SK-N-SH (cell line): ENCODE data around the gene ANKRD11. TPM values are rescaled to one million over a fixed set of nuclear protein-coding genes. Genes with fewer than 3 reads are reported as not detected.

Source experiments
- CTCF ChIA-PET: fragments of 300-600, 350-600 bp; formaldehyde crosslinking; extraction: SDS; loops from one replicate; lab custom pipeline; 2021; lab: Yijun Ruan, JAX
- POLR2A ChIA-PET: fragments of 350-600 bp; sonication (Branson Sonifier 250); formaldehyde crosslinking; extraction: SDS; loops from one replicate; lab custom pipeline; 2020; ENCODE audit warnings: antibody characterized with exemption, inconsistent platforms; lab: Yijun Ruan, JAX
- DNase-seq: peaks from one replicate; pipeline ENCODE4 v3.0.0; 2012
- H2AFZ ChIP-seq: fragments of 200-600 bp; sonication (generic); 2 replicates; pipeline ENCODE4 v1.8.1; 2016; ENCODE audit warnings: antibody characterized with exemption, mild to moderate bottlenecking, low read depth
- H3F3A ChIP-seq: fragments of 200-600 bp; sonication (generic); replicated peaks from 2 replicates; pipeline ENCODE3; 2016; ENCODE audit warnings: antibody characterized with exemption, mild to moderate bottlenecking; ENCODE audit not compliant: insufficient read depth
- H3K27ac ChIP-seq, 2 experiments: fragments of 200-500 bp in 1 of 2; fragments of 200-600 bp in 1 of 2; sonication (Bioruptor generic) in 1 of 2; sonication (generic), shearing (Covaris generic) in 1 of 2; 2 replicates each; pipeline versions ENCODE4 v1.5.1 to v1.6.1; 2014 to 2016; ENCODE audit warnings: low read depth in 2 of 2, inconsistent platforms in 1 of 2, low read length in 1 of 2, mild to moderate bottlenecking in 1 of 2, mixed read lengths in 1 of 2
- H3K27me3 ChIP-seq: fragments of 200-600 bp; sonication (generic), shearing (Covaris generic); 2 replicates; pipeline ENCODE4 v1.6.1; 2016; ENCODE audit warnings: mixed run types; ENCODE audit not compliant: insufficient read depth
- H3K36me3 ChIP-seq, 2 experiments: fragments of 200-500 bp in 1 of 2; fragments of 200-600 bp in 1 of 2; sonication (Bioruptor generic) in 1 of 2; sonication (generic) in 1 of 2; replicated peaks in 1 of 2; 2 replicates each; pipeline versions ENCODE3 to v1.5.1; 2014 to 2016; ENCODE audit warnings: low read length in 1 of 2, mild to moderate bottlenecking in 1 of 2; ENCODE audit not compliant: insufficient read depth in 2 of 2, control insufficient read depth in 1 of 2
- H3K4me1 ChIP-seq, 2 experiments: fragments of 200-500 bp in 1 of 2; fragments of 200-600 bp in 1 of 2; sonication (Bioruptor generic) in 1 of 2; sonication (generic), shearing (Covaris generic) in 1 of 2; 2 replicates each; pipeline versions ENCODE4 v1.5.1 to v1.6.1; 2014 to 2016; ENCODE audit warnings: low read depth in 1 of 2, low read length in 1 of 2, mixed run types in 1 of 2; ENCODE audit not compliant: insufficient read depth in 2 of 2, control insufficient read depth in 1 of 2
- H3K4me2 ChIP-seq: fragments of 200-600 bp; sonication (generic), shearing (Covaris generic); 2 replicates; pipeline ENCODE4 v1.6.1; 2017; ENCODE audit warnings: mixed run types
- H3K4me3 ChIP-seq, 2 experiments: fragments of 200-500 bp in 1 of 2; fragments of 200-600 bp in 1 of 2; sonication (Bioruptor generic) in 1 of 2; sonication (generic), shearing (Covaris generic) in 1 of 2; 2 replicates each; pipeline versions ENCODE4 v1.5.1 to v1.8.1; 2014 to 2016; ENCODE audit warnings: low read depth in 2 of 2, inconsistent platforms in 1 of 2, low read length in 1 of 2, mild to moderate bottlenecking in 1 of 2, mixed read lengths in 1 of 2, moderate library complexity in 1 of 2
- H3K79me2 ChIP-seq: fragments of 200-600 bp; sonication (generic); 2 replicates; pipeline ENCODE4 v1.8.1; 2017; ENCODE audit warnings: mild to moderate bottlenecking; ENCODE audit not compliant: insufficient read depth
- H3K9ac ChIP-seq: fragments of 200-600 bp; sonication (generic); 2 replicates; pipeline ENCODE4 v1.6.1; 2017; ENCODE audit warnings: mixed run types
- H3K9me2 ChIP-seq: fragments of 200-600 bp; sonication (generic); 2 replicates; pipeline ENCODE4 v1.6.1; 2017; ENCODE audit warnings: mixed run types
- H3K9me3 ChIP-seq: fragments of 200-600 bp; sonication (generic); 2 replicates; pipeline ENCODE4 v1.6.1; 2017; ENCODE audit warnings: mixed run types, mild to moderate bottlenecking, moderate library complexity
- H4K20me1 ChIP-seq: fragments of 200-600 bp; sonication (generic); 2 replicates; pipeline ENCODE4 v1.6.1; 2017; ENCODE audit warnings: mild to moderate bottlenecking, mixed run types; ENCODE audit not compliant: insufficient read depth
- EP300 ChIP-seq, 2 experiments: IDR thresholded peaks; 2 replicates each; pipeline versions ENCODE4 v1.4.0 to v1.6.1; 2012; ENCODE audit warnings: borderline replicate concordance in 1 of 2, low read depth in 1 of 2, low read length in 1 of 2
- FOSL2 ChIP-seq: IDR thresholded peaks from 2 replicates; pipeline ENCODE4 v1.4.0; 2012; ENCODE audit warnings: low read depth, mild to moderate bottlenecking, moderate library complexity, borderline replicate concordance
- FOXJ3 ChIP-seq: sonication (generic); formaldehyde crosslinking; IDR thresholded peaks from 2 replicates; pipeline ENCODE4 v1.5.1; 2020; ENCODE audit warnings: mild to moderate bottlenecking, missing genetic modification reagents
- GATA2 ChIP-seq: sonication (generic); formaldehyde crosslinking; IDR thresholded peaks from 2 replicates; pipeline ENCODE4 v1.5.0; 2020; ENCODE audit warnings: mild to moderate bottlenecking, missing genetic modification reagents
- MXI1 ChIP-seq: IDR thresholded peaks from 2 replicates; pipeline ENCODE4 v1.6.1; 2012; ENCODE audit warnings: mild to moderate bottlenecking, low read depth, low read length, improper control_type of control experiment
- RFX5 ChIP-seq: IDR thresholded peaks from 2 replicates; pipeline ENCODE4 v1.6.1; 2012; ENCODE audit warnings: mild to moderate bottlenecking, improper control_type of control experiment, low read length
- RXRA ChIP-seq: IDR thresholded peaks from 2 replicates; pipeline ENCODE4 v1.4.0; 2012; ENCODE audit warnings: low read depth, mild to moderate bottlenecking, borderline replicate concordance
- TAF1 ChIP-seq: IDR thresholded peaks from 2 replicates; pipeline ENCODE4 v1.6.1; 2012; ENCODE audit warnings: low read depth, mild to moderate bottlenecking, low read length, moderate library complexity, borderline replicate concordance
- TCF12 ChIP-seq: IDR thresholded peaks from 2 replicates; pipeline ENCODE4 v1.4.0; 2012
- YY1 ChIP-seq: IDR thresholded peaks from 2 replicates; pipeline ENCODE4 v1.4.0; 2012; ENCODE audit warnings: low read depth, mild to moderate bottlenecking
- WGBS: methylation state at CpG from one replicate; pipeline ENCODE4 v1.1.6; 2017; ENCODE audit warnings: low lambda C conversion rate; 5-methylcytosine and 5-hydroxymethylcytosine counted together
- polyA plus RNA-seq, 3 experiments: library from polyadenylated mRNA; depleted of rRNA; stranded (reverse); fragments of >200 nt; gene quantifications; 2 replicates each; pipeline ENCODE4 v1.2.3, GENCODE V29; 2012
- TF ChIP-seq, protein P1 (sequence below): IDR thresholded peaks from 2 replicates; pipeline ENCODE4 v1.4.0; 2012; ENCODE audit warnings: low read depth
- TF ChIP-seq, protein P2 (sequence below): fragments of 150-350 bp; IDR thresholded peaks from 2 replicates; pipeline ENCODE4 v1.6.1; 2016; ENCODE audit warnings: mild to moderate bottlenecking, low read depth, low read length

ANKRD11 gene
- polyA plus RNA-seq, 1 of the 3 experiments (the other 2 are of a cell fraction), result 50.2 TPM

DNA sequence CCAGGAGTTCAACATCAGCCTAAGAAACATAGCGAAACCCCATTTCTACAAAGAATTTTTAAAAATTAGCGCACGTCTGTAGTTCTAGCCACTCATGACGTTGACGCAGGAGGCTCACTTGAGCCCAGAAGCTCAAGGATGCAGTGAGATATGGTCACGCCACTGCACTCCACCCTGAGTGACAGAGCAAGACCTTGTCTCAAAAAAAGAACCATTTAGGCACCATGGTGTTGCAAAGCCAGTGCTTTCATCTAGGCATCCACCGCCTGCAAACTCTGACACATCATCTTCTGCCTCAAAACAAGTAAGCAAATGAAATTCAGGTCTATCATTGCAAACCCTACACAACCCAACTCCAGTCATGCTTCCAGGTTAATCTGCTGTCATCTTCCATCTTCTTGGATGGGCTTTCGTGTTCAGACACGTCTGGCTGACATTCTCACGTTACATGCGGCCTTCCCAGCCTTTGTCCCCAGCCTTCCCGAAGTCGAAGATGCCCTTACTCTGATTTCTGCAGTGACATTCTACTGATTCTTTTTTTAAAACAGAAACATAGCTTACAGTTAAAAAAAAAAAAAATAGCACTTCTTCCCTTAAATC, 8.9 kb downstream of the ANKRD11 start:
- H3K9me3 ChIP-seq, result no peaks in the 10 kb centered on the region
- peaks cover 100% of the 10 kb centered on the region for H4K20me1 ChIP-seq
- peak overlapping the region; percentile 31; the same call in 1 of the 2 replicates for H3K4me2 ChIP-seq
- H3K27me3 ChIP-seq, result no peaks in the 10 kb centered on the region
- peaks cover 100% of the 10 kb centered on the region for H3K79me2 ChIP-seq
- H3K27ac ChIP-seq, result no peak overlapping the region
- H3K4me3 ChIP-seq, result no peak overlapping the region
- H3K36me3 ChIP-seq, result peaks cover 0 to 4% of the 10 kb centered on the region in 2 experiments
- CTCF ChIA-PET, result no interaction called here
- 94% methylated on average over 13 of the region's 13 CpGs for WGBS
- peaks cover 5% of the 10 kb centered on the region for H3F3A ChIP-seq
- no peak overlapping the region for H3K9ac ChIP-seq
- DNase-seq, result no peak
- POLR2A ChIA-PET, result no interaction called here
- TF ChIP-seq MXI1 (no peak), YY1 (no peak), TAF1 (no peak), EP300 (IDR thresholded peaks at IDR 0.05; ENCODE audit: borderline replicate concordance in 1 of 2, low read depth in 1 of 2, low read length in 1 of 2) (no peak), FOXJ3 (CRISPR knock-in tag) (no peak), GATA2 (CRISPR knock-in tag) (no peak), RXRA (no peak), RFX5 (no peak), FOSL2 (no peak)
- TF ChIP-seq, protein P1, sequence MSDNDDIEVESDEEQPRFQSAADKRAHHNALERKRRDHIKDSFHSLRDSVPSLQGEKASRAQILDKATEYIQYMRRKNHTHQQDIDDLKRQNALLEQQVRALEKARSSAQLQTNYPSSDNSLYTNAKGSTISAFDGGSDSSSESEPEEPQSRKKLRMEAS, result no peak
- TF ChIP-seq, all 33 proteins: peak for 0
- Histone ChIP-seq H3K4me1 (peaks cover 7 to 28% of the 10 kb centered on the region in 2 experiments; a peak in 2 of 4 replicates), H3K9me2 (no peaks in the 10 kb centered on the region), H2AFZ (no peak overlapping the region)

DNA sequence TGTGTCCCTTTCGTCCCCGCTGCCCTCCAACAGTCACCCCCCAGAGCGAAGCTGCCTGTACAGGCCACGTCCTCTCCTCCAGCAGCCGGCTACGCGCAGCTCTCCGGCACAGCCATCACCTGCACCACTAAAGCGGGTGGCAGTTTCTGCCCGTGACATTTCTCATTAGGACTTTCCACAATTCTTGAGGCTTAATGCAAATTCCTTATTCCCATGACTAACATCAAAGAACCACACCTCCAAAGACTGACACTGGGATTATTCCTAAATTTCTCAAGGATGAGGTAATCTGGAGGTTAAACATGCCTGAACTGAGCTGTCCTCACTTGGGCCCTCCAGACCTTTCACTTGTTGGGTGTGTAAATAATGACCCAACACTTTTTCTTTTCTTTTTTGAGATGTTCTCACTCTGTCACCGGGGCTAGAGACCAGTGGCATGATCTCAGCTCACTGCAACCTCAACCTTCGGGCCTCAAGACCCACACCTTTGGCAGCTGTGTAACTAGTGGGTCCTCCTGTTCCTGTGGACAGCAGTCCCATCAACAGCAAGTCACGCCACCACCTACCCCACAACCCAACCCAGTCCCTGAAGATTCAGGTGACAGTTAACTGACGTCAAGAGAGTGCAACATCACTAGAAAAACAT, 11.7 kb downstream of the ANKRD11 start:
- Histone ChIP-seq H3K4me2 (peak overlapping the region; percentile 62; the same call in 1 of the 2 replicates), H3K4me1 (peaks cover 9 to 16% of the 10 kb centered on the region in 2 experiments; a peak in 2 of 4 replicates), H3K79me2 (peaks cover 100% of the 10 kb centered on the region), H3K27ac (peak overlapping the region in 1 of 2 experiments; percentile 40; a peak in 2 of 4 replicates), H3K9me2 (no peaks in the 10 kb centered on the region), H3K27me3 (no peaks in the 10 kb centered on the region), H2AFZ (no peak overlapping the region), H4K20me1 (peaks cover 100% of the 10 kb centered on the region), H3K9me3 (no peaks in the 10 kb centered on the region), H3K4me3 (no peak overlapping the region), H3K36me3 (peaks cover 0 to 4% of the 10 kb centered on the region in 2 experiments), H3K9ac (no peak overlapping the region; the same call in 1 of the 2 replicates), H3F3A (peaks cover 8% of the 10 kb centered on the region)
- WGBS, result 89% methylated on average over 14 of the region's 14 CpGs
- ChIA-PET CTCF (no interaction called here), POLR2A (no interaction called here)
- no peak for DNase-seq
- TF ChIP-seq, protein P2, sequence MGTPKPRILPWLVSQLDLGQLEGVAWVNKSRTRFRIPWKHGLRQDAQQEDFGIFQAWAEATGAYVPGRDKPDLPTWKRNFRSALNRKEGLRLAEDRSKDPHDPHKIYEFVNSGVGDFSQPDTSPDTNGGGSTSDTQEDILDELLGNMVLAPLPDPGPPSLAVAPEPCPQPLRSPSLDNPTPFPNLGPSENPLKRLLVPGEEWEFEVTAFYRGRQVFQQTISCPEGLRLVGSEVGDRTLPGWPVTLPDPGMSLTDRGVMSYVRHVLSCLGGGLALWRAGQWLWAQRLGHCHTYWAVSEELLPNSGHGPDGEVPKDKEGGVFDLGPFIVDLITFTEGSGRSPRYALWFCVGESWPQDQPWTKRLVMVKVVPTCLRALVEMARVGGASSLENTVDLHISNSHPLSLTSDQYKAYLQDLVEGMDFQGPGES, result no peak
- peak; percentile 28; the same call in 1 of the 2 replicates for TF ChIP-seq TCF12
